Duodenal mucosa (tissue), 2 donors: Measurements from ENCODE around the gene HCRTR2.

ENCODE experiments used
- H3K27ac ChIP-seq: one replicate; pipeline ENCODE4 v1.7.0; 2013; ENCODE audit warnings: low read depth, low read length
- H3K27me3 ChIP-seq, 2 donors: one replicate each; pipeline ENCODE4 v1.7.0; 2013; ENCODE audit warnings: low read length in 2 of 2, control low read depth in 1 of 2; ENCODE audit not compliant: insufficient read depth in 2 of 2, control insufficient read depth in 1 of 2
- H3K36me3 ChIP-seq, 2 donors: one replicate each; pipeline ENCODE4 v1.7.0; 2013; ENCODE audit warnings: low read length in 2 of 2, control low read depth in 1 of 2; ENCODE audit not compliant: insufficient read depth in 2 of 2, control insufficient read depth in 1 of 2
- H3K4me1 ChIP-seq, 2 donors: one replicate each; pipeline ENCODE4 v1.7.0; 2013; ENCODE audit warnings: low read length in 2 of 2, control low read depth in 1 of 2; ENCODE audit not compliant: insufficient read depth in 2 of 2, control insufficient read depth in 1 of 2
- H3K4me3 ChIP-seq, 2 donors: one replicate each; pipeline ENCODE4 v1.7.0; 2013; ENCODE audit warnings: low read length in 2 of 2, low read depth in 1 of 2
- H3K9ac ChIP-seq, 2 donors: one replicate each; pipeline ENCODE4 v1.7.0; 2013; ENCODE audit warnings: low read length in 2 of 2, low read depth in 1 of 2
- H3K9me3 ChIP-seq, 2 donors: one replicate each; pipeline ENCODE4 v1.7.0; 2013; ENCODE audit warnings: low read length in 2 of 2, control low read depth in 1 of 2; ENCODE audit not compliant: control insufficient read depth in 1 of 2

Gene HCRTR2

GRCh38 chr6:55319961-55320695 lies 145.8 kb downstream of the HCRTR2 start:
- no peaks in the 10 kb centered on the region for H3K27me3 ChIP-seq
- no peaks in the 10 kb centered on the region for H3K36me3 ChIP-seq
- H3K9me3 ChIP-seq: no peaks in the 10 kb centered on the region
- H3K4me3 ChIP-seq: no peak overlapping the region
- H3K9ac ChIP-seq: no peak overlapping the region
- no peak overlapping the region for H3K27ac ChIP-seq
- no peaks in the 10 kb centered on the region for H3K4me1 ChIP-seq

- H3K9me3 ChIP-seq: no peaks in the 10 kb centered on the region
- H3K27ac ChIP-seq: no peak overlapping the region
- H3K27me3 ChIP-seq: no peaks in the 10 kb centered on the region
- no peak overlapping the region for H3K4me3 ChIP-seq
- H3K4me1 ChIP-seq: no peaks in the 10 kb centered on the region
- no peaks in the 10 kb centered on the region for H3K36me3 ChIP-seq
- H3K9ac ChIP-seq: no peak overlapping the region
Observed at GRCh38 chr6:55320696-55321086, 146.4 kb downstream of the HCRTR2 start.

- Histone ChIP-seq H3K9ac (no peak within 1 kb of the TSS), H3K4me3 (no peak within 1 kb of the TSS), H3K27me3 (no peaks in the 10 kb centered on the region), H3K9me3 (no peaks in the 10 kb centered on the region), H3K27ac (no peak within 1 kb of the TSS), H3K36me3 (no peaks in the 10 kb centered on the region), H3K4me1 (no peaks in the 10 kb centered on the region)
Observed at GRCh38 chr6:55327169-55327568, 152.9 kb downstream of the HCRTR2 start, which contains the start of gene GFRAL. TSS of gene GFRAL (plus strand) at chr6:55327469. CDS start at chr6:55327555, 86 bp downstream.
